Ovary (tissue), 9 donors: Measurements from ENCODE around the gene FBXO38. TPM values are rescaled to one million over a fixed set of nuclear protein-coding genes. Genes with fewer than 3 reads are reported as not detected.

Experiments used
- DNase-seq, 5 donors: peaks; one replicate each; pipeline ENCODE4 v3.0.0-alpha.2; 2019 to 2020
- H3K27ac ChIP-seq, 2 donors: fragments of 200-600 bp; one replicate each; pipeline versions ENCODE4 v1.5.1 to v1.8.0; 2019 to 2022
- H3K27me3 ChIP-seq: fragments of 200-600 bp; one replicate; pipeline ENCODE4 v1.8.0; 2022
- H3K36me3 ChIP-seq: fragments of 200-600 bp; sonication (generic); one replicate; pipeline ENCODE4 v1.5.1; 2019
- H3K4me1 ChIP-seq: one replicate; pipeline ENCODE4 v1.8.1; 2013; ENCODE audit warnings: mild to moderate bottlenecking, moderate library complexity; ENCODE audit not compliant: insufficient read depth
- H3K4me3 ChIP-seq: fragments of 200-600 bp; sonication (generic); one replicate; pipeline ENCODE4 v1.5.1; 2017
- H3K9me3 ChIP-seq, 2 donors: fragments of 200-600 bp in 1 of 2; sonication (generic) in 1 of 2; one replicate each; pipeline versions ENCODE4 v1.5.1 to v1.8.1; 2013 to 2019; ENCODE audit warnings: mild to moderate bottlenecking in 1 of 2, moderate library complexity in 1 of 2
- CTCF ChIP-seq, 3 donors: fragments of 450-650 bp in 2 of 3; fragments of 200-600 bp in 1 of 3; IDR thresholded peaks; one replicate each; pipeline versions ENCODE4 v1.5.1 to v1.8.0; 2016 to 2022; ENCODE audit warnings: antibody characterized with exemption in 3 of 3, mild to moderate bottlenecking in 1 of 3
- EP300 ChIP-seq: sonication (generic); formaldehyde crosslinking; IDR thresholded peaks from one replicate; pipeline ENCODE4 v1.6.1; 2017; ENCODE audit warnings: antibody characterized with exemption
- POLR2A ChIP-seq: fragments of 450-650 bp; IDR thresholded peaks from one replicate; pipeline ENCODE4 v1.6.1; 2017; ENCODE audit warnings: antibody characterized with exemption, mild to moderate bottlenecking, moderate library complexity
- WGBS, 3 donors: extraction: QIAGEN DNeasy Blood & Tissue Kit in 1 of 3; methylation state at CpG; one replicate each; pipeline versions ENCODE4 v1.1.5 to v1.1.7; 2013 to 2017; 5-methylcytosine and 5-hydroxymethylcytosine counted together
- intact Hi-C, 4 donors: fragments of 100-400 bp; cut with DNase I; formaldehyde crosslinking; loops; one replicate each; pipeline versions ENCODE4 v1.11.0 to v1.15.1; 2022 to 2023
- polyA plus RNA-seq, 2 donors: library from polyadenylated mRNA; stranded (reverse); fragments of 200-250 nt in 1 of 2; fragments of 350-450 nt in 1 of 2; fragmentation: Illumina TruSeq in 1 of 2; extraction: RNeasy Lipid Tissue Mini Kit (QIAGEN cat#74804) in 1 of 2; gene quantifications; one replicate each; pipeline ENCODE4 v1.2.3, GENCODE V29; 2013 to 2014
- total RNA-seq, 7 donors: library from RNA; depleted of rRNA in 2 of 7; stranded (reverse); fragments of >200 nt in 2 of 7; fragmentation: NEBNext Ultra II Directional in 3 of 7; extraction: Animal tissue kit (Norgen Biotek cat#: 25700) in 3 of 7; gene quantifications; one replicate each; pipeline versions ENCODE4 v1.1.0 to v1.2.4, GENCODE V29; 2016 to 2023
- donor health status: DM: no; HTN: no; CAD: no; lungs with moderate emphysema.
- donor health status: DM: no; HTN: no; CAD: no.
- donor health status: Bipolar disorder and iron deficiency.
- donor health status: DM: yes; HTN: yes; CAD: no.
- donor health status: DM: no; HTN: no; CAD: no.
- donor health status: DM: yes; HTN: yes; CAD: no.

FBXO38 gene
- total and polyA plus RNA-seq, 9 donors, result 16.7 to 47.0 (median 36.2) TPM

GRCh38 chr5:148452499-148453193 lies 68.9 kb downstream of the FBXO38 start:
- Histone ChIP-seq H3K36me3 (no peaks in the 10 kb centered on the region), H3K27ac (no peak overlapping the region), H3K27me3 (no peaks in the 10 kb centered on the region), H3K9me3 (no peaks in the 10 kb centered on the region), H3K4me3 (no peak overlapping the region), H3K4me1 (no peaks in the 10 kb centered on the region)
- 77 to 84% (median 80%) methylated on average over 10 of the region's 10 CpGs for WGBS, 3 donors
- intact Hi-C loops, result no loop called here
- no peak for DNase-seq
- TF ChIP-seq POLR2A (no peak), CTCF (IDR thresholded peaks at IDR 0.05) (no peak), EP300 (no peak)

GRCh38 chr5:148454576-148454975 lies 70.8 kb downstream of the FBXO38 start:
- no peak overlapping the region for H3K4me3 ChIP-seq
- no peaks in the 10 kb centered on the region for H3K36me3 ChIP-seq
- no peak overlapping the region for H3K27ac ChIP-seq
- intact Hi-C loops, result no loop called here
- no peaks in the 10 kb centered on the region for H3K27me3 ChIP-seq
- no peaks in the 10 kb centered on the region for H3K4me1 ChIP-seq
- no peak for DNase-seq
- no peak for TF ChIP-seq EP300
- no peaks in the 10 kb centered on the region for H3K9me3 ChIP-seq
- WGBS, 3 donors, result 77 to 82% (median 80%) methylated on average over 5 of the region's 5 CpGs

GRCh38 chr5:148455185-148455584 lies 71.4 kb downstream of the FBXO38 start:
- Histone ChIP-seq H3K9me3 (no peaks in the 10 kb centered on the region), H3K36me3 (no peaks in the 10 kb centered on the region), H3K4me3 (no peak overlapping the region), H3K27me3 (no peaks in the 10 kb centered on the region), H3K4me1 (no peaks in the 10 kb centered on the region), H3K27ac (no peak overlapping the region)
- WGBS, 3 donors, result 49 to 55% (median 54%) methylated on average over 6 of the region's 6 CpGs
- no peak for TF ChIP-seq EP300
- no peak for DNase-seq
- intact Hi-C loops, result no loop called here

DNA sequence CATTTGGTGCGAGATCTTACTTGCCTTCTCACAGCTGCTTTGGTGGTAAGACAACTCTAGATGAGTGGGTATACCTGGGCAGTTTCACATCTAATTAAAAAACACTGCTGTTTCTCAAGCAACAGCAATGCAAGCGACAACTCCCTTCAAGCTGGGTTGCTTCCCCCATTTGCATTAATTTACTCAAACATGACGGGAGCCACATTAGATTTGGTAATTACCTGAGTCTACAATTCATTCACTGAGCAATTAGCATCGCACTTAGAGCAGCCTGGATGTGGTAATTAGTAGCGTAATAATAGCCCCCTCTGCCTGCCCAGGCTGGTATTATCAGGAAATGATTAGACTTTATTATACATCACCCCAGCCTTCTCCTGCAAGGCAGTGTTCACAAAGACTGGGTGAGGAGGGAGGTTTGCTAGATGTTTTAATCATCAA lies 73.4 kb downstream of the FBXO38 start:
- Histone ChIP-seq H3K4me3 (no peak overlapping the region), H3K9me3 (no peaks in the 10 kb centered on the region), H3K27ac (no peak overlapping the region), H3K36me3 (no peaks in the 10 kb centered on the region), H3K4me1 (no peaks in the 10 kb centered on the region), H3K27me3 (no peaks in the 10 kb centered on the region)
- DNase-seq, result peak in 1 of 5 donors; percentile 18
- 21 to 34% (median 25%) methylated on average over 5 of the region's 5 CpGs for WGBS, 3 donors
- TF ChIP-seq EP300 (no peak), POLR2A (no peak), CTCF (IDR thresholded peaks at IDR 0.05) (no peak)
- intact Hi-C loops, result no loop called here

GRCh38 chr5:148458036-148458888 lies 74.5 kb downstream of the FBXO38 start:
- 66 to 79% (median 70%) methylated on average over 3 of the region's 3 CpGs for WGBS, 3 donors
- Histone ChIP-seq H3K4me1 (no peaks in the 10 kb centered on the region), H3K4me3 (no peak overlapping the region), H3K27me3 (no peaks in the 10 kb centered on the region), H3K27ac (no peak overlapping the region), H3K9me3 (no peaks in the 10 kb centered on the region), H3K36me3 (no peaks in the 10 kb centered on the region)
- TF ChIP-seq EP300, result no peak
- TF ChIP-seq CTCF (IDR thresholded peaks at IDR 0.05), result no peak
- no peak for TF ChIP-seq POLR2A
- intact Hi-C loops, result no loop called here
- no peak for DNase-seq
